Nephron (organoid): ENCODE data around the gene NAA40.

Experiments
- H3K27ac Mint-ChIP-seq, 3 experiments: 2 replicates each; pipeline ENCODE4 v1.8.0; 2020; ENCODE audit warnings: mixed read lengths in 3 of 3, mild to moderate bottlenecking in 2 of 3, moderate library complexity in 1 of 3
- H3K27me3 Mint-ChIP-seq: 2 replicates; pipeline ENCODE4 v1.8.0; 2021; ENCODE audit warnings: low read depth, mild to moderate bottlenecking, moderate library complexity, mixed read lengths
- H3K36me3 Mint-ChIP-seq: 2 replicates; pipeline ENCODE4 v1.8.0; 2020; ENCODE audit warnings: low read depth, mixed read lengths
- H3K4me1 Mint-ChIP-seq: 2 replicates; pipeline ENCODE4 v1.8.0; 2020; ENCODE audit warnings: mixed read lengths
- H3K4me3 Mint-ChIP-seq, 3 experiments: 2 replicates each; pipeline ENCODE4 v1.8.0; 2020; ENCODE audit warnings: mild to moderate bottlenecking in 3 of 3, mixed read lengths in 3 of 3, moderate library complexity in 2 of 3
- H3K9me3 Mint-ChIP-seq: 2 replicates; pipeline ENCODE4 v1.8.0; 2020; ENCODE audit warnings: mixed read lengths
- TF ChIP-seq, protein P1 (sequence below), 3 experiments: fragments of 200-600 bp; sonication (generic); IDR thresholded peaks; one replicate each; pipeline ENCODE4 v1.5.0; 2021; ENCODE audit warnings: antibody characterized with exemption in 3 of 3; ENCODE audit not compliant: unreplicated experiment in 3 of 3

Gene NAA40

GRCh38 chr11:63908631-63909401 lies 30.0 kb upstream of the NAA40 start:
- Mint-ChIP-seq H3K27ac (peak overlapping the region; percentile 47 to 68 (median 49)), H3K9me3 (no peaks in the 10 kb centered on the region), H3K4me1 (peaks cover 34% of the 10 kb centered on the region)

DNA sequence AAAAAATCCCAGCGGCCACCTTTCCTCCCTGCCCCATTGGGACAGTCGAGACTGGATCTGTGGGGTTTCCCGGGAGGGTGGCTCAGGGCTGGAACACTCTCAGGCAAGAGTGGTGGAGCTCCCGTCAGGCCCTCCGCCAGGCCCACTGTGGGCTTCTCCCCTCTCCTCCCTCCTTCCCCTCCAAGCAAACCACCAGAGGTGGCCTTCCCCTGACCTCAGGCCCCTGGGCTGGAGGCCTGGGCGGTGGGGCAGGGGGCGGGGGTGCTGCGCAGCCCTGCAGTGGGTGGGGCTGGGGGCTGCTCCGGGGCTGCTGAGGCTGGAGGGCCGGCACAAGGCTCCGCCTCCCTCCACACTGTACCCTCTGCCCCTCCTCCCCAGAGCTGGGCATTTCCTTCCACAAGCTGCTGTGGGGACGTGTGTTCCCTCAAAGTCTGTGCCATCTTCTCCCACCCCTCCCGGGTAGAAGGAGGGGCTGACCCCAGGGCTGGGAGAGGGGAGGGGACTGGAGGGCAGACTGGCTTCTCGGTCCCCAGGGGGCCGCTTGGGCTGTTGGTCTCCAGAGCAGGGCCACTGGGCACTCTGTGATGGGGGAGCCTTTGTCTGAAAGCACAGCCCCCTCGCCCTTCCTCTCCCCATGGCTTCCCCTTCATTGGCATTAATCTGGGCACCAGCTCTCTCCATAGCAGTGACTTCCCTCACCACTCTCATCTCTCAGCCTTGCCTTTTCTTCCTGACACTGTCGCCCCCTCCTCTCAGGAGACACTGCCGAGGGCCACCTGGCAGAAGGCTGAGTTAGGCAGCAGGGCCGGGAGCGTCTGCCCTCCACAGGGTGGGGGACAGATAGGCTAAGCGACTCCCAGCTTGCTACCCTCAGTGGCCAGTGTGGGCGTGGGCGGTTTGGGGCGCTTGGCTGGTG lies 29.0 kb upstream of the NAA40 start:
- peak overlapping the region in 1 of 3 experiments; percentile 40 for H3K4me3 Mint-ChIP-seq
- TF ChIP-seq, protein P1, sequence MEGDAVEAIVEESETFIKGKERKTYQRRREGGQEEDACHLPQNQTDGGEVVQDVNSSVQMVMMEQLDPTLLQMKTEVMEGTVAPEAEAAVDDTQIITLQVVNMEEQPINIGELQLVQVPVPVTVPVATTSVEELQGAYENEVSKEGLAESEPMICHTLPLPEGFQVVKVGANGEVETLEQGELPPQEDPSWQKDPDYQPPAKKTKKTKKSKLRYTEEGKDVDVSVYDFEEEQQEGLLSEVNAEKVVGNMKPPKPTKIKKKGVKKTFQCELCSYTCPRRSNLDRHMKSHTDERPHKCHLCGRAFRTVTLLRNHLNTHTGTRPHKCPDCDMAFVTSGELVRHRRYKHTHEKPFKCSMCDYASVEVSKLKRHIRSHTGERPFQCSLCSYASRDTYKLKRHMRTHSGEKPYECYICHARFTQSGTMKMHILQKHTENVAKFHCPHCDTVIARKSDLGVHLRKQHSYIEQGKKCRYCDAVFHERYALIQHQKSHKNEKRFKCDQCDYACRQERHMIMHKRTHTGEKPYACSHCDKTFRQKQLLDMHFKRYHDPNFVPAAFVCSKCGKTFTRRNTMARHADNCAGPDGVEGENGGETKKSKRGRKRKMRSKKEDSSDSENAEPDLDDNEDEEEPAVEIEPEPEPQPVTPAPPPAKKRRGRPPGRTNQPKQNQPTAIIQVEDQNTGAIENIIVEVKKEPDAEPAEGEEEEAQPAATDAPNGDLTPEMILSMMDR (IDR thresholded peaks at IDR 0.05; ENCODE audit: unreplicated experiment in 3 of 3): no peak
- no peaks in the 10 kb centered on the region for H3K9me3 Mint-ChIP-seq

More at GRCh38 chr11:63908631-63909401, 30.0 kb upstream of the NAA40 start:
- peaks cover 21% of the 10 kb centered on the region for H3K36me3 Mint-ChIP-seq
- no peaks in the 10 kb centered on the region for H3K27me3 Mint-ChIP-seq
- TF ChIP-seq, protein P1 (IDR thresholded peaks at IDR 0.05; ENCODE audit: unreplicated experiment in 3 of 3): no peak
- H3K4me3 Mint-ChIP-seq: peak overlapping the region in 2 of 3 experiments; percentile 39 to 41

GRCh38 chr11:63910675-63911074 lies 28.1 kb upstream of the NAA40 start:
- Mint-ChIP-seq H3K9me3 (no peaks in the 10 kb centered on the region), H3K36me3 (peaks cover 11% of the 10 kb centered on the region), H3K27me3 (no peaks in the 10 kb centered on the region), H3K4me3 (peak overlapping the region in 1 of 3 experiments; percentile 32), H3K27ac (peak overlapping the region; percentile 68 to 81 (median 80)), H3K4me1 (peaks cover 34% of the 10 kb centered on the region)
- TF ChIP-seq, protein P1 (IDR thresholded peaks at IDR 0.05; ENCODE audit: unreplicated experiment in 3 of 3): no peak

More for the DNA sequence above, 29.0 kb upstream of the NAA40 start:
- Mint-ChIP-seq H3K27me3 (no peaks in the 10 kb centered on the region), H3K36me3 (peaks cover 18% of the 10 kb centered on the region), H3K27ac (peak overlapping the region; percentile 40 to 59 (median 46)), H3K4me1 (peaks cover 34% of the 10 kb centered on the region)

- TF ChIP-seq, protein P1 (IDR thresholded peaks at IDR 0.05; ENCODE audit: unreplicated experiment in 3 of 3): no peak
- Mint-ChIP-seq H3K4me3 (no peak overlapping the region), H3K9me3 (no peaks in the 10 kb centered on the region), H3K36me3 (peaks cover 7% of the 10 kb centered on the region), H3K4me1 (peaks cover 34% of the 10 kb centered on the region), H3K27me3 (no peaks in the 10 kb centered on the region), H3K27ac (peak overlapping the region in 2 of 3 experiments; percentile 11 to 68)
These were observed 27.4 kb upstream of the NAA40 start for GRCh38 chr11:63911440-63911839.

GRCh38 chr11:63911876-63912275 lies 26.9 kb upstream of the NAA40 start:
- no peaks in the 10 kb centered on the region for H3K27me3 Mint-ChIP-seq
- peaks cover 32% of the 10 kb centered on the region for H3K4me1 Mint-ChIP-seq
- no peaks in the 10 kb centered on the region for H3K9me3 Mint-ChIP-seq
- no peak overlapping the region for H3K4me3 Mint-ChIP-seq
- TF ChIP-seq, protein P1 (IDR thresholded peaks at IDR 0.05; ENCODE audit: unreplicated experiment in 3 of 3): no peak
- peaks cover 7% of the 10 kb centered on the region for H3K36me3 Mint-ChIP-seq
- no peak overlapping the region for H3K27ac Mint-ChIP-seq
